Stomach (tissue), 4 donors: ENCODE data around the gene WNT9A.

Experiments used
- EP300 ChIP-seq: sonication (generic); formaldehyde crosslinking; IDR thresholded peaks from one replicate; pipeline ENCODE4 v1.6.1; 2017; ENCODE audit warnings: antibody characterized with exemption
- POLR2A ChIP-seq, 4 donors: fragments of 450-650 bp; IDR thresholded peaks; one replicate each; pipeline ENCODE4 v1.6.1; 2016; ENCODE audit warnings: antibody characterized with exemption in 4 of 4, control low read depth in 2 of 4, mild to moderate bottlenecking in 1 of 4, moderate library complexity in 1 of 4
- POLR2AphosphoS5 ChIP-seq, 3 donors: sonication (generic); formaldehyde crosslinking; IDR thresholded peaks; one replicate each; pipeline ENCODE4 v1.6.1; 2016; ENCODE audit warnings: antibody characterized with exemption in 3 of 3
- TF ChIP-seq, protein P1 (sequence below), 7 experiments: fragments of 450-650 bp in 4 of 7; fragments of 200-600 bp in 3 of 7; sonication (generic) in 3 of 7; IDR thresholded peaks; one replicate each; pipeline ENCODE4 v1.5.1; 2016 to 2019; ENCODE audit warnings: antibody characterized with exemption in 7 of 7, control low read depth in 2 of 7, mild to moderate bottlenecking in 1 of 7

DNA sequence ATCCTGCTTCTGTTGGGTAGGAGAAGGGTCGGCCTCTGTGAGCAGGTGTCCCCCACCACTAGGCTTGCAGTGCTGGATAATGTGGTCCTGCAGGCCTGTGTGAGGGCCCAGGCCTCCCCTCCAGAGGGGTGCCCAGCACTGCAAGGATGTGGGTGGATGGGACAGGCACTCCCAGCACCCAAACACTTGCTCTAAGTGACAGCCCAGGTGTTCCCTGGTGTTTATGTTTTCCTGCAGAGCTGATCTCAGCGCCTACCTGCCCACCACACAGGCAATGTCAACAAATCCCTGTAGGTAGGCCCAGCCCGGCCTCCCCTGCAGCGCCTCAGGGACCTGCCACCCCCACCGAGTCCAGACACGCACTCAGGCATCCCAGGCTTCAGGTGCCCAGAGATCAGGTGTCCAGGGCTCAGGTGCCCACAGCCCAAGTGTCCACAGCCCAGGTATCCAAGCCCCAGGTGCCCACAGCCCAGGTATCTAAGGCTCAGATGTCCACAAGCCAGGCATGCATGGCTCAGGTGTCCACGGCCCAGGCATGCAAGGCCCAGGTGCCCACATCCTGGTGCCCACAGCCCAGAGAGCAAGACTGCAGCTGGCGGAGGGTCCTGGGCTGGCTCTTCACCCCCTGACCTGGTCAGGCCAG, 59.2 kb downstream of the WNT9A start:
- TF ChIP-seq, protein P1, sequence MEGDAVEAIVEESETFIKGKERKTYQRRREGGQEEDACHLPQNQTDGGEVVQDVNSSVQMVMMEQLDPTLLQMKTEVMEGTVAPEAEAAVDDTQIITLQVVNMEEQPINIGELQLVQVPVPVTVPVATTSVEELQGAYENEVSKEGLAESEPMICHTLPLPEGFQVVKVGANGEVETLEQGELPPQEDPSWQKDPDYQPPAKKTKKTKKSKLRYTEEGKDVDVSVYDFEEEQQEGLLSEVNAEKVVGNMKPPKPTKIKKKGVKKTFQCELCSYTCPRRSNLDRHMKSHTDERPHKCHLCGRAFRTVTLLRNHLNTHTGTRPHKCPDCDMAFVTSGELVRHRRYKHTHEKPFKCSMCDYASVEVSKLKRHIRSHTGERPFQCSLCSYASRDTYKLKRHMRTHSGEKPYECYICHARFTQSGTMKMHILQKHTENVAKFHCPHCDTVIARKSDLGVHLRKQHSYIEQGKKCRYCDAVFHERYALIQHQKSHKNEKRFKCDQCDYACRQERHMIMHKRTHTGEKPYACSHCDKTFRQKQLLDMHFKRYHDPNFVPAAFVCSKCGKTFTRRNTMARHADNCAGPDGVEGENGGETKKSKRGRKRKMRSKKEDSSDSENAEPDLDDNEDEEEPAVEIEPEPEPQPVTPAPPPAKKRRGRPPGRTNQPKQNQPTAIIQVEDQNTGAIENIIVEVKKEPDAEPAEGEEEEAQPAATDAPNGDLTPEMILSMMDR (IDR thresholded peaks at IDR 0.05), result no peak
- TF ChIP-seq EP300 (no peak), POLR2A (IDR thresholded peaks at IDR 0.05) (no peak), POLR2AphosphoS5 (IDR thresholded peaks at IDR 0.05) (no peak)
